K562 (cell line): ENCODE results near the gene TMEM273. TPM values are rescaled to one million over a fixed set of nuclear protein-coding genes. Genes with fewer than 3 reads are reported as not detected.

Experiments used
- ATAC-seq: fragments of 200-7000 bp; cut with Tn5 transposase; 3 replicates; pipeline ENCODE4 v1.9.1; 2020; ENCODE audit warnings: moderate library complexity
- BruUV-seq: library from RNA; stranded (reverse); fragments of 400-500 nt; replicated peaks from 2 replicates; lab custom pipeline; 2021; lab: Mats Ljungman, UMichigan
- CTCF ChIA-PET: fragments of 300-600 bp; formaldehyde crosslinking; extraction: SDS; loops from one replicate; lab custom pipeline; 2021; ENCODE audit warnings: low intra/inter-chr PET ratio; lab: Yijun Ruan, JAX
- POLR2A ChIA-PET: fragments of 300-600, 350-650 bp; sonication (Branson Sonifier 250); formaldehyde crosslinking; extraction: SDS; loops from one replicate; lab custom pipeline; 2021; ENCODE audit warnings: antibody characterized with exemption, inconsistent platforms; lab: Yijun Ruan, JAX
- DNase-seq, 4 experiments: peaks; one replicate each; pipeline versions ENCODE4 v3.0.0 to v3.0.0-alpha.2; 2011 to 2018; ENCODE audit warnings: low spot score in 3 of 4, mixed read lengths in 3 of 4; ENCODE audit errors: extremely low read depth in 1 of 4
- FAIRE-seq: peaks from 2 replicates; lab custom pipeline; 2011; peaks lifted over from hg19 to GRCh38; lab: Jason Lieb, UNC
- H2AFZ ChIP-seq: 2 replicates; pipeline ENCODE4 v1.6.0; 2011; ENCODE audit warnings: low read depth, low read length, control low read depth, inconsistent platforms
- H3K27ac ChIP-seq: fragments of 200-600 bp; 3 replicates; pipeline ENCODE4 v1.8.0; 2011; ENCODE audit warnings: low read depth, mild to moderate bottlenecking, control low read depth, inconsistent platforms, low read length, moderate library complexity, mixed read lengths; ENCODE audit errors: extremely low read depth
- H3K27me3 ChIP-seq, 2 experiments: fragments of 300-600 bp in 1 of 2; 2 replicates in 1 of 2; 3 replicates in 1 of 2; pipeline versions ENCODE4 v1.6.0 to v1.8.0; 2011; ENCODE audit warnings: inconsistent platforms in 2 of 2, low read length in 2 of 2, mild to moderate bottlenecking in 1 of 2, mixed read lengths in 1 of 2, moderate library complexity in 1 of 2; ENCODE audit not compliant: control insufficient read depth in 2 of 2, insufficient read depth in 2 of 2
- H3K36me3 ChIP-seq: fragments of 300-600 bp; 3 replicates; pipeline ENCODE4 v1.8.0; 2011; ENCODE audit warnings: mild to moderate bottlenecking, low read length, inconsistent platforms; ENCODE audit not compliant: control insufficient read depth, insufficient read depth
- H3K4me1 ChIP-seq, 2 experiments: fragments of 200-600 bp in 1 of 2; replicated peaks in 1 of 2; 2 replicates in 1 of 2; 3 replicates in 1 of 2; pipeline versions ENCODE4 v1.5.1 to v1.8.0; 2011; ENCODE audit warnings: inconsistent platforms in 2 of 2, low read length in 2 of 2, mild to moderate bottlenecking in 1 of 2, mixed read lengths in 1 of 2, moderate library complexity in 1 of 2; ENCODE audit not compliant: control insufficient read depth in 2 of 2, insufficient read depth in 2 of 2
- H3K4me2 ChIP-seq: 2 replicates; pipeline ENCODE4 v1.6.1; 2011; ENCODE audit warnings: low read length, control low read depth, inconsistent platforms, mixed read lengths; ENCODE audit not compliant: insufficient read depth
- H3K4me3 ChIP-seq: fragments of 200-600 bp; sonication (generic), shearing (Covaris generic); 2 replicates; pipeline ENCODE4 v1.5.1; 2016; ENCODE audit warnings: control low read depth, inconsistent platforms
- H3K79me2 ChIP-seq: fragments of 200-600 bp; 3 replicates; pipeline ENCODE4 v1.8.0; 2011; ENCODE audit warnings: low read length, inconsistent platforms; ENCODE audit not compliant: control insufficient read depth, insufficient read depth
- H3K9ac ChIP-seq, 2 experiments: 2 replicates each; pipeline versions ENCODE4 v1.6.0 to v1.6.1; 2011; ENCODE audit warnings: low read depth in 2 of 2, low read length in 2 of 2, control low read depth in 1 of 2, inconsistent platforms in 1 of 2, mild to moderate bottlenecking in 1 of 2, mixed read lengths in 1 of 2; ENCODE audit not compliant: insufficient read depth in 1 of 2
- H3K9me1 ChIP-seq: one replicate; pipeline ENCODE4 v1.6.0; 2011; ENCODE audit warnings: inconsistent platforms, mild to moderate bottlenecking, low read length, moderate library complexity; ENCODE audit not compliant: control insufficient read depth, insufficient read depth
- H3K9me3 ChIP-seq: replicated peaks from 2 replicates; pipeline ENCODE4 v1.5.1; 2011; ENCODE audit warnings: low read depth, low read length, inconsistent platforms; ENCODE audit not compliant: control insufficient read depth, insufficient read depth
- H4K20me1 ChIP-seq: replicated peaks from 2 replicates; pipeline ENCODE4 v1.6.1; 2011; ENCODE audit warnings: low read length, inconsistent platforms, mixed read lengths; ENCODE audit not compliant: control insufficient read depth, insufficient read depth
- C11orf30 ChIP-seq: fragments of 450-650 bp; IDR thresholded peaks from 2 replicates; pipeline ENCODE4 v1.6.1; 2016; ENCODE audit warnings: low read depth, mild to moderate bottlenecking
- HIVEP1 ChIP-seq: fragments of 250-450 bp; sonication (Bioruptor Pico); IDR thresholded peaks from 2 replicates; pipeline ENCODE4 v1.4.0; 2020; ENCODE audit warnings: mild to moderate bottlenecking
- MAFG ChIP-seq: fragments of 450-650 bp; conservative IDR thresholded peaks from 2 replicates; pipeline ENCODE4 v1.6.1; 2016; ENCODE audit warnings: missing genetic modification characterization, missing compliant biosample characterization
- TFAM ChIP-seq: fragments of 250-450 bp; sonication (Bioruptor Pico); conservative IDR thresholded peaks from 2 replicates; pipeline ENCODE4 v1.5.0; 2021; ENCODE audit warnings: mild to moderate bottlenecking, moderate library complexity
- ZNF316 ChIP-seq: fragments of 450-650 bp; IDR thresholded peaks from 2 replicates; pipeline ENCODE4 v1.6.1; 2016
- ZNF324 ChIP-seq: fragments of 250-450 bp; sonication (Bioruptor Pico); IDR thresholded peaks from 2 replicates; pipeline ENCODE4 v1.4.0; 2020; ENCODE audit warnings: mild to moderate bottlenecking
- WGBS: fragments of 100-300 bp; shearing (Covaris generic); methylation state at CpG from one replicate; pipeline ENCODE4 v1.1.6; 2016; ENCODE audit warnings: low coverage, mixed read lengths; ENCODE audit not compliant: insufficient coverage; ENCODE audit errors: missing lambda C conversion rate; 5-methylcytosine and 5-hydroxymethylcytosine counted together
- in situ Hi-C: fragments of 300-500 bp; cut with MboI; formaldehyde crosslinking; loops from 4 replicates; pipeline ENCODE4 v1.15.0; 2018; ENCODE audit warnings: inconsistent platforms, mixed read lengths
- intact Hi-C: fragments of 100-400 bp; cut with micrococcal nuclease; formaldehyde crosslinking; loops from 2 replicates; pipeline ENCODE4 v1.14.2; 2022
- polyA plus RNA-seq, 8 experiments: library from polyadenylated mRNA; depleted of rRNA in 4 of 8; stranded (reverse) in 5 of 8; unstranded in 3 of 8; fragments of >200 nt; fragmentation: Nextera tagmentation in 2 of 8; fragmentation: Illumina TruSeq in 1 of 8; extraction: Ambion mirVana in 2 of 8; extraction: Trizol in 1 of 8; gene quantifications; 2 replicates each; pipeline versions ENCODE4 v1.2.1 to v1.2.3, GENCODE V29; 2011 to 2014; ENCODE audit warnings: inconsistent platforms in 1 of 8, missing spikeins in 1 of 8
- total RNA-seq, 7 experiments: library from RNA; depleted of rRNA in 6 of 7; stranded (reverse); fragments of >200 nt in 6 of 7; fragmentation: Illumina TruSeq in 2 of 7; extraction: Trizol in 2 of 7; gene quantifications; 2 replicates each; pipeline versions ENCODE4 v1.2.1 to v1.2.3, GENCODE V29; 2011 to 2021; ENCODE audit warnings: low replicate concordance in 1 of 7

Gene TMEM273
- total and polyA plus RNA-seq, 9 of the 15 experiments (the other 6 are each of a cell fraction or from before 2014, with no cell fraction given), result 39.2 to 131 (median 95.6) TPM

GRCh38 chr10:49141541-49142332 is 46.5 kb downstream of the TMEM273 start:
- no peak for ATAC-seq
- WGBS, result 41% methylated on average over 5 of the region's 5 CpGs
- CTCF ChIA-PET, result no interaction called here
- Histone ChIP-seq H3K4me2 (no peak overlapping the region), H3K9me1 (no peaks in the 10 kb centered on the region), H3K36me3 (no peaks in the 10 kb centered on the region), H3K4me3 (no peak overlapping the region), H3K27me3 (no peaks in the 10 kb centered on the region), H3K9ac (no peak overlapping the region), H3K27ac (no peak overlapping the region), H3K79me2 (no peaks in the 10 kb centered on the region), H3K9me3 (peaks cover under 1% of the 10 kb centered on the region; the same call in 1 of the 2 replicates), H2AFZ (peak overlapping the region; percentile 57; the same call in 1 of the 2 replicates)
- no peak for FAIRE-seq
- BruUV-seq, result no TSS peak
- TF ChIP-seq HIVEP1 (CRISPR knock-in tag), result no peak
- peak; percentile 51 for TF ChIP-seq MAFG (tag)
- TF ChIP-seq ZNF316, result peak; percentile 11; the same call in 1 of the 2 replicates
- no peak for TF ChIP-seq TFAM
- TF ChIP-seq C11orf30, result no peak
- TF ChIP-seq ZNF324, result no peak
- TF ChIP-seq, all 486 proteins: peak for 2
- intact Hi-C loops, result no loop called here
- in situ Hi-C loops, result no loop called here
- Histone ChIP-seq H3K4me1 (peaks cover 0 to 3% of the 10 kb centered on the region in 2 experiments; a peak in 2 of 5 replicates), H4K20me1 (no peaks in the 10 kb centered on the region)
- POLR2A ChIA-PET, result interaction anchor here (2.0 kb wide), 1 partner anchor 9 kb away, joined by 8 read pairs; no protein-coding TSS in a partner anchor
- no peak for DNase-seq
